Neural cell (in vitro differentiated cells): ENCODE measurements around the gene UCK1.

Experiments used
- EP300 ChIP-seq: fragments of 450-650 bp; conservative IDR thresholded peaks from 2 replicates; pipeline ENCODE4 v1.6.1; 2014; ENCODE audit warnings: antibody characterized with exemption, mild to moderate bottlenecking, moderate library complexity; ENCODE audit not compliant: poor library complexity, severe bottlenecking
- TF ChIP-seq, protein P1 (sequence below): fragments of 450-650 bp; IDR thresholded peaks from 2 replicates; pipeline ENCODE4 v1.5.1; 2014; ENCODE audit warnings: antibody characterized with exemption, mild to moderate bottlenecking, moderate library complexity; ENCODE audit not compliant: poor library complexity, severe bottlenecking
- TF ChIP-seq, protein P2 (sequence below): IDR thresholded peaks from 2 replicates; pipeline ENCODE4 v1.6.1; 2012; ENCODE audit warnings: borderline replicate concordance

DNA sequence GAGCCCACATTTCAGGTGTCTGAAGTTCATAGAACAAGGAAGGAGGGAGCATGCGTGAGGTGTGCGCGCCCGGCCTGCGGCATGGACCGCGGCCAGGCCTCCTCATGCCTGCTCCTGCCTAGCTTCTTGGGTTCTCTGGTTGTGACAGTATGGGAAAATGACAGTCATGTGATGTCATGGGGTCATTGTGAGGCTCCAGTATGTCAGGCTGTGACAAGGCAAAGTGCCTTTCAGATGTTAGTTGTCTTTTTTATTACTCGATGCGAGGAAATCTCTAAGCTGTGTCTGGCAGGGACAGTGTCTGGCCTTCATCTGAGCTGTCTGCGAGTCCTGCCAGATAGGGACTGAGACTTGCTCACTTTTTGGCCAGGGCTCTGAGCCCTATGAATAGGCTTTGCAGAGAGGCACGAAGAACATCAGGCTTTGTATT is 13.3 kb downstream of the UCK1 start:
- TF ChIP-seq, protein P1, sequence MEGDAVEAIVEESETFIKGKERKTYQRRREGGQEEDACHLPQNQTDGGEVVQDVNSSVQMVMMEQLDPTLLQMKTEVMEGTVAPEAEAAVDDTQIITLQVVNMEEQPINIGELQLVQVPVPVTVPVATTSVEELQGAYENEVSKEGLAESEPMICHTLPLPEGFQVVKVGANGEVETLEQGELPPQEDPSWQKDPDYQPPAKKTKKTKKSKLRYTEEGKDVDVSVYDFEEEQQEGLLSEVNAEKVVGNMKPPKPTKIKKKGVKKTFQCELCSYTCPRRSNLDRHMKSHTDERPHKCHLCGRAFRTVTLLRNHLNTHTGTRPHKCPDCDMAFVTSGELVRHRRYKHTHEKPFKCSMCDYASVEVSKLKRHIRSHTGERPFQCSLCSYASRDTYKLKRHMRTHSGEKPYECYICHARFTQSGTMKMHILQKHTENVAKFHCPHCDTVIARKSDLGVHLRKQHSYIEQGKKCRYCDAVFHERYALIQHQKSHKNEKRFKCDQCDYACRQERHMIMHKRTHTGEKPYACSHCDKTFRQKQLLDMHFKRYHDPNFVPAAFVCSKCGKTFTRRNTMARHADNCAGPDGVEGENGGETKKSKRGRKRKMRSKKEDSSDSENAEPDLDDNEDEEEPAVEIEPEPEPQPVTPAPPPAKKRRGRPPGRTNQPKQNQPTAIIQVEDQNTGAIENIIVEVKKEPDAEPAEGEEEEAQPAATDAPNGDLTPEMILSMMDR = no peak
- TF ChIP-seq, protein P2, sequence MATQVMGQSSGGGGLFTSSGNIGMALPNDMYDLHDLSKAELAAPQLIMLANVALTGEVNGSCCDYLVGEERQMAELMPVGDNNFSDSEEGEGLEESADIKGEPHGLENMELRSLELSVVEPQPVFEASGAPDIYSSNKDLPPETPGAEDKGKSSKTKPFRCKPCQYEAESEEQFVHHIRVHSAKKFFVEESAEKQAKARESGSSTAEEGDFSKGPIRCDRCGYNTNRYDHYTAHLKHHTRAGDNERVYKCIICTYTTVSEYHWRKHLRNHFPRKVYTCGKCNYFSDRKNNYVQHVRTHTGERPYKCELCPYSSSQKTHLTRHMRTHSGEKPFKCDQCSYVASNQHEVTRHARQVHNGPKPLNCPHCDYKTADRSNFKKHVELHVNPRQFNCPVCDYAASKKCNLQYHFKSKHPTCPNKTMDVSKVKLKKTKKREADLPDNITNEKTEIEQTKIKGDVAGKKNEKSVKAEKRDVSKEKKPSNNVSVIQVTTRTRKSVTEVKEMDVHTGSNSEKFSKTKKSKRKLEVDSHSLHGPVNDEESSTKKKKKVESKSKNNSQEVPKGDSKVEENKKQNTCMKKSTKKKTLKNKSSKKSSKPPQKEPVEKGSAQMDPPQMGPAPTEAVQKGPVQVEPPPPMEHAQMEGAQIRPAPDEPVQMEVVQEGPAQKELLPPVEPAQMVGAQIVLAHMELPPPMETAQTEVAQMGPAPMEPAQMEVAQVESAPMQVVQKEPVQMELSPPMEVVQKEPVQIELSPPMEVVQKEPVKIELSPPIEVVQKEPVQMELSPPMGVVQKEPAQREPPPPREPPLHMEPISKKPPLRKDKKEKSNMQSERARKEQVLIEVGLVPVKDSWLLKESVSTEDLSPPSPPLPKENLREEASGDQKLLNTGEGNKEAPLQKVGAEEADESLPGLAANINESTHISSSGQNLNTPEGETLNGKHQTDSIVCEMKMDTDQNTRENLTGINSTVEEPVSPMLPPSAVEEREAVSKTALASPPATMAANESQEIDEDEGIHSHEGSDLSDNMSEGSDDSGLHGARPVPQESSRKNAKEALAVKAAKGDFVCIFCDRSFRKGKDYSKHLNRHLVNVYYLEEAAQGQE = no peak
- no peak for TF ChIP-seq EP300
